ENCODE results near the gene HEXB. TPM values are rescaled to one million over a fixed set of nuclear protein-coding genes. Genes with fewer than 3 reads are reported as not detected.

HEXB gene
- total RNA-seq (2011; cell fraction: chromatin; rRNA removed; ENCODE audit: low replicate concordance) = 81.4 and 164 TPM in 2 replicates
- 95.6 and 99.2 TPM in 2 replicates for total RNA-seq (2011; cell fraction: nucleolus; rRNA removed)
- total RNA-seq (2011; cell fraction: nucleoplasm; rRNA removed) = 119 and 129 TPM in 2 replicates
- 128 and 135 TPM in 2 replicates for total RNA-seq (2014; rRNA removed)
- total RNA-seq (2014; rRNA removed; fragmentation: Illumina TruSeq; extraction: Trizol) = 115 and 129 TPM in 2 replicates
- total RNA-seq (2015; rRNA removed; fragmentation: Illumina TruSeq; extraction: Trizol) = 142 and 158 TPM in 2 replicates
- total RNA-seq (2021) = 88.1 and 94.9 TPM in 2 replicates
- 60.6 and 126 TPM in 2 replicates for polyA plus RNA-seq (2011; rRNA removed)
- polyA plus RNA-seq (2011; cell fraction: cytosol; rRNA removed) = 50.8 and 91.3 TPM in 2 replicates
- polyA plus RNA-seq (2011; cell fraction: nucleus; rRNA removed) = 28.3 and 29.2 TPM in 2 replicates
- polyA plus RNA-seq (2012) = 119 and 129 TPM in 2 replicates
- 101 and 106 TPM in 2 replicates for polyA plus RNA-seq (2014; fragmentation: Illumina TruSeq; extraction: Trizol)
- 10 to 100 TPM; 22.9 to 37.1 TPM for polyA plus RNA-seq (2014; fragmentation: Nextera tagmentation; extraction: Ambion mirVana)
- polyA plus RNA-seq (2014; rRNA removed) = 105 and 108 TPM in 2 replicates
- polyA minus RNA-seq (2011; rRNA and poly(A)+ RNA removed) = 108 and 142 TPM in 2 replicates
- polyA minus RNA-seq (2011; cell fraction: cytosol; rRNA and poly(A)+ RNA removed) = 21.8 and 38.4 TPM in 2 replicates
- polyA minus RNA-seq (2011; cell fraction: nucleus; rRNA and poly(A)+ RNA removed) = 31.5 and 35.0 TPM in 2 replicates
- percentile 64 among the genes with signal in this experiment for Bru-seq, nascent RNA
- BruChase-seq, experiment 1, labeled RNA remaining after a 2-hour chase = percentile 69 among the genes with signal in this experiment
- percentile 73 among the genes with signal in this experiment for BruChase-seq, experiment 2, labeled RNA remaining after a 6-hour chase
- long read RNA-seq, experiment 1, transcript HEXB-201 (14 exons, 1,901 nt) = major isoform, 277 of 302 reads
- long read RNA-seq, experiment 1, partial matches to known transcripts = 9 of 302 reads
- long read RNA-seq, experiment 1, other reads (novel, unspliced or antisense) = 11 of 302 reads
- long read RNA-seq, experiment 2, transcript HEXB-201 (14 exons, 1,901 nt) = major isoform, 74 of 98 reads
- long read RNA-seq, experiment 2, partial matches to known transcripts = 14 of 98 reads
- long read RNA-seq, experiment 2, other reads (novel, unspliced or antisense) = 10 of 98 reads
- long read RNA-seq, experiment 3, transcript HEXB-201 (14 exons, 1,901 nt) = major isoform, 151 of 157 reads
- long read RNA-seq, experiment 3, partial matches to known transcripts = 1 of 157 reads
- long read RNA-seq, experiment 3, other reads (novel, unspliced or antisense) = 2 of 157 reads

DNA sequence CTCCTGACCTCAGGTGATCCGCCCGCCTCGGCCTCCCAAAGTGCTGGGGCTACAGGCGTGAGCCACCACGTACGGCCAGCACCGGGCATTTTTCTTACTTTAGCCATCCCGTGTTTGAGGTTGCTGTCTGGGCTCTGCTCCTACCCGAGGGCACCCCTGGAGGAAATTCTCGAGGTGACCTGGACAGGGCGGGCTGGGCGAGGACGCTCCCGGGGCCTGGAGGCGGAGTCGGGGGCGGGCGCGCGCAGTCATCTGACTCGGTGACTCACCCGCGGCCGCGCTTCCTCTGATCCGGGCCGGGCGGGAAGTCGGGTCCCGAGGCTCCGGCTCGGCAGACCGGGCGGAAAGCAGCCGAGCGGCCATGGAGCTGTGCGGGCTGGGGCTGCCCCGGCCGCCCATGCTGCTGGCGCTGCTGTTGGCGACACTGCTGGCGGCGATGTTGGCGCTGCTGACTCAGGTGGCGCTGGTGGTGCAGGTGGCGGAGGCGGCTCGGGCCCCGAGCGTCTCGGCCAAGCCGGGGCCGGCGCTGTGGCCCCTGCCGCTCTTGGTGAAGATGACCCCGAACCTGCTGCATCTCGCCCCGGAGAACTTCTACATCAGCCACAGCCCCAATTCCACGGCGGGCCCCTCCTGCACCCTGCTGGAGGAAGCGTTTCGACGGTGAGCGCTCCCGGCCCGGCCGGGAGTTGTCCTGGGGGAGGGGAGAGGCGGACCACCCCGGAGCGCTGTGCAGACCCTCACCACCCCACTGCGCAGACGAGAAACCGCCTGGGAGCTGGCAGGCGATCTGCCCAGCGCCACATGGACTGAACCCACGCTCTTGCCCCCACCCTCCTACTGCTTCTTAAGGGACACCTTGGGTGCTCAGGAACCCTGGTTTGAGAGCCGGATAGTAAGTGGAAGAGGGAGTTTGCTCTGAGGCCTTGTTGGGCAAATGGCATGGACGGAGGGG, at the start of gene HEXB:
Gene HEXB, plus strand, starts transcription at position 334 of the 952 bp plus-strand sequence. Its CDS starts 28 bp downstream, at position 362.
- peak; percentile 48 for FAIRE-seq
- TF ChIP-seq, protein P1, sequence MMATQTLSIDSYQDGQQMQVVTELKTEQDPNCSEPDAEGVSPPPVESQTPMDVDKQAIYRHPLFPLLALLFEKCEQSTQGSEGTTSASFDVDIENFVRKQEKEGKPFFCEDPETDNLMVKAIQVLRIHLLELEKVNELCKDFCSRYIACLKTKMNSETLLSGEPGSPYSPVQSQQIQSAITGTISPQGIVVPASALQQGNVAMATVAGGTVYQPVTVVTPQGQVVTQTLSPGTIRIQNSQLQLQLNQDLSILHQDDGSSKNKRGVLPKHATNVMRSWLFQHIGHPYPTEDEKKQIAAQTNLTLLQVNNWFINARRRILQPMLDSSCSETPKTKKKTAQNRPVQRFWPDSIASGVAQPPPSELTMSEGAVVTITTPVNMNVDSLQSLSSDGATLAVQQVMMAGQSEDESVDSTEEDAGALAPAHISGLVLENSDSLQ (IDR thresholded peaks at IDR 0.05) = no peak
- TF ChIP-seq MCM7 (IDR thresholded peaks at IDR 0.05) = no peak
- no peak for TF ChIP-seq CEBPB (tag; IDR thresholded peaks at IDR 0.05)
- no peak for TF ChIP-seq PHB2 (IDR thresholded peaks at IDR 0.05; ENCODE audit: low read depth)
- TF ChIP-seq, protein P2, sequence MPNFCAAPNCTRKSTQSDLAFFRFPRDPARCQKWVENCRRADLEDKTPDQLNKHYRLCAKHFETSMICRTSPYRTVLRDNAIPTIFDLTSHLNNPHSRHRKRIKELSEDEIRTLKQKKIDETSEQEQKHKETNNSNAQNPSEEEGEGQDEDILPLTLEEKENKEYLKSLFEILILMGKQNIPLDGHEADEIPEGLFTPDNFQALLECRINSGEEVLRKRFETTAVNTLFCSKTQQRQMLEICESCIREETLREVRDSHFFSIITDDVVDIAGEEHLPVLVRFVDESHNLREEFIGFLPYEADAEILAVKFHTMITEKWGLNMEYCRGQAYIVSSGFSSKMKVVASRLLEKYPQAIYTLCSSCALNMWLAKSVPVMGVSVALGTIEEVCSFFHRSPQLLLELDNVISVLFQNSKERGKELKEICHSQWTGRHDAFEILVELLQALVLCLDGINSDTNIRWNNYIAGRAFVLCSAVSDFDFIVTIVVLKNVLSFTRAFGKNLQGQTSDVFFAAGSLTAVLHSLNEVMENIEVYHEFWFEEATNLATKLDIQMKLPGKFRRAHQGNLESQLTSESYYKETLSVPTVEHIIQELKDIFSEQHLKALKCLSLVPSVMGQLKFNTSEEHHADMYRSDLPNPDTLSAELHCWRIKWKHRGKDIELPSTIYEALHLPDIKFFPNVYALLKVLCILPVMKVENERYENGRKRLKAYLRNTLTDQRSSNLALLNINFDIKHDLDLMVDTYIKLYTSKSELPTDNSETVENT (CRISPR knock-in tag; IDR thresholded peaks at IDR 0.05) = peak; percentile 75
- TF ChIP-seq BRD9 (IDR thresholded peaks at IDR 0.05; ENCODE audit: low read depth, partially characterized antibody) = no peak
- no peak for TF ChIP-seq MEF2A (IDR thresholded peaks at IDR 0.05; ENCODE audit: control insufficient read depth, low read depth, low read length)
- TF ChIP-seq CHD1 (IDR thresholded peaks at IDR 0.05; ENCODE audit: low read length) = no peak
- no peak; the same call in 1 of the 2 replicates for TF ChIP-seq ETV1 (tag; conservative IDR thresholded peaks at IDR 0.05; ENCODE audit: low read depth)
- TF ChIP-seq SIN3B (IDR thresholded peaks at IDR 0.05; ENCODE audit: low read depth) = no peak; the same call in 1 of the 2 replicates
- no peak for TF ChIP-seq DMBX1 (CRISPR knock-in tag; IDR thresholded peaks at IDR 0.05; ENCODE audit: borderline replicate concordance)

More for the DNA sequence above, at the start of gene HEXB:
- in situ Hi-C loops (cut with MboI) = no loop called here
- ATAC-seq (peak; percentile 97), DNase-seq (ENCODE audit: extremely low read depth in 1 of 4, low spot score in 3 of 4) (peak; percentile 91 to 93 (median 92))
- no peaks in the 10 kb centered on the region for H3K27me3 ChIP-seq (ENCODE audit: control insufficient read depth in 2 of 2, insufficient read depth in 2 of 2, low read length in 2 of 2)
- H3K4me3 ChIP-seq = peak within 1 kb of the TSS; percentile 95
- POLR2A ChIA-PET = interaction anchor here (0.5 to 1.2 kb wide), 4 partner anchors 11 to 210 kb away, joined by 3 to 4 read pairs (median 4); no protein-coding TSS in a partner anchor
- no peaks in the 10 kb centered on the region for H3K9me1 ChIP-seq (ENCODE audit: control insufficient read depth, insufficient read depth, low read length)
- peaks cover 28% of the 10 kb centered on the region for H3K79me2 ChIP-seq (ENCODE audit: control insufficient read depth, insufficient read depth, low read length)
- H3K9ac ChIP-seq (ENCODE audit: insufficient read depth in 1 of 2, low read depth in 2 of 2, low read length in 2 of 2) = peak within 1 kb of the TSS; percentile 88 to 99
- H3K36me3 ChIP-seq (ENCODE audit: control insufficient read depth, insufficient read depth, low read length) = peaks cover 31% of the 10 kb centered on the region
- peak within 1 kb of the TSS; percentile 90 for H3K27ac ChIP-seq (ENCODE audit: extremely low read depth, low read depth, low read length)
- H4K20me1 ChIP-seq (replicated peaks; ENCODE audit: control insufficient read depth, insufficient read depth, low read length) = peaks cover 7% of the 10 kb centered on the region; the same call in 1 of the 2 replicates
- H3K4me2 ChIP-seq (ENCODE audit: insufficient read depth, low read length) = peak within 1 kb of the TSS; percentile 97
- H3K9me3 ChIP-seq (replicated peaks; ENCODE audit: control insufficient read depth, insufficient read depth, low read depth, low read length) = no peaks in the 10 kb centered on the region
- no TSS peak for BruUV-seq (replicated peaks)
- WGBS (ENCODE audit: insufficient coverage, low coverage, missing lambda C conversion rate) = under 1% methylated on average over 49 of the region's 78 CpGs
- intact Hi-C loops (cut with micrococcal nuclease) = loop anchor here (10.0 kb wide), 1 partner anchor 550 kb away; the partner anchor contains the start of gene ANKRD31
- CTCF ChIA-PET (ENCODE audit: low intra/inter-chr PET ratio) = interaction anchor here (0.7 kb wide), 1 partner anchor 51 kb away, joined by 3 read pairs; no protein-coding TSS in a partner anchor
- H2AFZ ChIP-seq (ENCODE audit: low read depth, low read length) = peak within 1 kb of the TSS; percentile 95
- H3K4me1 ChIP-seq (replicated peaks in 1 of 2; ENCODE audit: control insufficient read depth in 2 of 2, insufficient read depth in 2 of 2, low read length in 2 of 2) = peaks cover 19 to 23% of the 10 kb centered on the region in 2 experiments
